HFFc6 (cell line): ENCODE measurements around the gene ASTN2. TPM values are rescaled to one million over a fixed set of nuclear protein-coding genes. Genes with fewer than 3 reads are reported as not detected.

Source experiments
- DNase-seq: peaks from one replicate; pipeline ENCODE4 v3.0.0-alpha.2; 2018
- H3K27ac Mint-ChIP-seq: 2 replicates; pipeline ENCODE4 v1.8.0; 2020; ENCODE audit warnings: mild to moderate bottlenecking, mixed read lengths
- H3K27me3 Mint-ChIP-seq: 2 replicates; pipeline ENCODE4 v1.8.0; 2021; ENCODE audit warnings: mild to moderate bottlenecking, moderate library complexity, mixed read lengths; ENCODE audit not compliant: insufficient read depth
- H3K36me3 Mint-ChIP-seq: 2 replicates; pipeline ENCODE4 v1.8.0; 2021; ENCODE audit warnings: low read depth, mixed read lengths
- H3K4me1 Mint-ChIP-seq: 2 replicates; pipeline ENCODE4 v1.8.0; 2020; ENCODE audit warnings: low read depth, mixed read lengths
- H3K4me3 Mint-ChIP-seq: 2 replicates; pipeline ENCODE4 v1.8.0; 2020; ENCODE audit warnings: mild to moderate bottlenecking, moderate library complexity, mixed read lengths
- H3K9me3 Mint-ChIP-seq: 2 replicates; pipeline ENCODE4 v1.8.0; 2020; ENCODE audit warnings: mild to moderate bottlenecking, mixed read lengths
- total RNA-seq, 6 experiments: library from RNA; stranded (reverse); fragmentation: NEBNext Ultra II Directional; extraction: Animal tissue kit (Norgen Biotek cat#: 25700); gene quantifications; 2 replicates in 1 of 6; 3 replicates in 5 of 6; pipeline ENCODE4 v1.2.3, GENCODE V29; 2021
- TF ChIP-seq, protein P1 (sequence below): fragments of 200-600 bp; sonication (generic); IDR thresholded peaks from 2 replicates; pipeline ENCODE4 v1.5.0; 2021; ENCODE audit warnings: antibody characterized with exemption, mild to moderate bottlenecking

ASTN2 gene
- total RNA-seq, 6 experiments from 2014 or later: 7.3 to 9.7 (median 8.3) TPM

- DNase-seq: no peak
Observed at GRCh38 chr9:116467740-116468351, 947.0 kb downstream of the ASTN2 start.

DNA sequence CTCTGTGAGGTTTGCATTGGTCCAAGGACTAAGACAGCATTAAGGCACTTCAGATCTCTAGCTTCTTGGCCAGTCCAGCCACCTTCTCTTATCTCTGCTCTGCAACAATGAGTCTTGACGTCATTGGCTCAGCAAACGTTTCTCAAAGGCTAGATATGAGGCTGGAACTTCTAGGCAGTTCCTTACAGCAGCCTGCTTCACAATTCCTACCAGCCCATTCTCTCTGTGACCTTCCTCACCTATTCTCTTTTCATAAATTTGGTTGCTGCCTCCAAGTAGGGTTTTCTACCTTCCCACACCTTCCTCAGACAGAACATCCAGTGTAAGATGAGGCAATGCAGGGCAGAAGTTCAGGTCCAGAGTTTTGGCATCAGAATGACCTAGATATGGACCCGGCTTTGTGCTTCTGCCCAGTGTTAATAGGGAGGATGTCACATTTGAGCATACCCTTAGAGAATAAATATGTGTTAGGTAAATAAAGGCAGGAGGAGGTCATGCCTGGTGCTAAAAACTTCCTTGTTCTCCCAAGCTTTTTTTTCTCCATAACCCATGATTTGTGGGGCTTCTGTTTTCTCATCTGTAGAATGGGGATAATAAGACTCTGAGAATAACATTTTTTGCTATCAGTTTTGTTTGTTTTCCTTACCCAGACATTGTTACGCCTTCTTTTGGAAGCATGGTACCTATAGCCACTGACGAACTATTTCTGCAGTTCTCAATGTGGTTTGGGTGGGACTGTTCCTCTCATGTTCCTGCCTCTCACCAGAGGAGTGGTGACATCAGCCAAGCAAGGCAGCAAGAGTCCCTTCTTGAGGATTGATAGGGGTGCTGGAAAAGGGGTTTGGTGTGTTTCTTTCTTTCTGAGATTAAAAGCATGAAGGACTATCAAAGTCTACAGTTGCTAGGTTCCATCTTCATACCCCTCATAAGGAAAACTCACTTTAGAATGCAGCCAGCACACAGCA lies 948.3 kb downstream of the ASTN2 start:
- no peaks in the 10 kb centered on the region for H3K36me3 Mint-ChIP-seq
- no peaks in the 10 kb centered on the region for H3K27me3 Mint-ChIP-seq
- no peak for DNase-seq
- H3K4me3 Mint-ChIP-seq: no peak overlapping the region
- H3K9me3 Mint-ChIP-seq: no peaks in the 10 kb centered on the region
- TF ChIP-seq, protein P1, sequence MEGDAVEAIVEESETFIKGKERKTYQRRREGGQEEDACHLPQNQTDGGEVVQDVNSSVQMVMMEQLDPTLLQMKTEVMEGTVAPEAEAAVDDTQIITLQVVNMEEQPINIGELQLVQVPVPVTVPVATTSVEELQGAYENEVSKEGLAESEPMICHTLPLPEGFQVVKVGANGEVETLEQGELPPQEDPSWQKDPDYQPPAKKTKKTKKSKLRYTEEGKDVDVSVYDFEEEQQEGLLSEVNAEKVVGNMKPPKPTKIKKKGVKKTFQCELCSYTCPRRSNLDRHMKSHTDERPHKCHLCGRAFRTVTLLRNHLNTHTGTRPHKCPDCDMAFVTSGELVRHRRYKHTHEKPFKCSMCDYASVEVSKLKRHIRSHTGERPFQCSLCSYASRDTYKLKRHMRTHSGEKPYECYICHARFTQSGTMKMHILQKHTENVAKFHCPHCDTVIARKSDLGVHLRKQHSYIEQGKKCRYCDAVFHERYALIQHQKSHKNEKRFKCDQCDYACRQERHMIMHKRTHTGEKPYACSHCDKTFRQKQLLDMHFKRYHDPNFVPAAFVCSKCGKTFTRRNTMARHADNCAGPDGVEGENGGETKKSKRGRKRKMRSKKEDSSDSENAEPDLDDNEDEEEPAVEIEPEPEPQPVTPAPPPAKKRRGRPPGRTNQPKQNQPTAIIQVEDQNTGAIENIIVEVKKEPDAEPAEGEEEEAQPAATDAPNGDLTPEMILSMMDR: no peak
- H3K27ac Mint-ChIP-seq: no peak overlapping the region
- peaks cover 8% of the 10 kb centered on the region; the same call in 1 of the 2 replicates for H3K4me1 Mint-ChIP-seq

More at GRCh38 chr9:116467740-116468351, 947.0 kb downstream of the ASTN2 start:
- TF ChIP-seq, protein P1: no peak
- no peaks in the 10 kb centered on the region for H3K27me3 Mint-ChIP-seq
- H3K4me1 Mint-ChIP-seq: peaks cover 15% of the 10 kb centered on the region; the same call in 1 of the 2 replicates
- no peak overlapping the region for H3K27ac Mint-ChIP-seq
- no peak overlapping the region for H3K4me3 Mint-ChIP-seq
- no peaks in the 10 kb centered on the region for H3K36me3 Mint-ChIP-seq
- H3K9me3 Mint-ChIP-seq: no peaks in the 10 kb centered on the region

- TF ChIP-seq, protein P1: no peak
- no peaks in the 10 kb centered on the region for H3K36me3 Mint-ChIP-seq
- no peak for DNase-seq
- no peak overlapping the region for H3K4me3 Mint-ChIP-seq
- no peaks in the 10 kb centered on the region for H3K9me3 Mint-ChIP-seq
- no peak overlapping the region for H3K27ac Mint-ChIP-seq
- H3K27me3 Mint-ChIP-seq: no peaks in the 10 kb centered on the region
- H3K4me1 Mint-ChIP-seq: no peaks in the 10 kb centered on the region
Observed at GRCh38 chr9:116465576-116466270, 949.1 kb downstream of the ASTN2 start.

GRCh38 chr9:116464987-116465571 lies 949.8 kb downstream of the ASTN2 start:
- DNase-seq: no peak
- Mint-ChIP-seq H3K27ac (no peak overlapping the region), H3K36me3 (no peaks in the 10 kb centered on the region), H3K27me3 (no peaks in the 10 kb centered on the region), H3K4me3 (no peak overlapping the region), H3K4me1 (no peaks in the 10 kb centered on the region), H3K9me3 (no peaks in the 10 kb centered on the region)
- TF ChIP-seq, protein P1: no peak

DNA sequence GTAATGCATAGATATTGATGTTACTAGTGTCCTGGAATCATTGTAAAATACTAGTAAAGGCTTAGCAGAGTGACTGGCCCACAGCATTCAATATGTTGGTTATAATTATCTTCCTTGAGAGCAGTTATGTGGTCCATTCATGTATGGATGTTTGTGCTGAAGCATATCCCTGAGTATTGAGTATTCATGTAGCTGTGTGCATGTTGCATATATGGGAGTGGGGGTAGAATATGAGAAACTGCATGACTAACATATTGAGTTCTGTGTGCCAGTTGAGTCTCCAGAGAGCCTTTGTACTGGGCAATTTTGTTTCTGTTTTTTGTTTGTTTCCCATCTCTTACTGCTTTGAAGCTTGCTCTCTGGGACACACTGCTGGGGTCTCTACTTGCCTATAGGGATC lies 950.4 kb downstream of the ASTN2 start:
- no peak overlapping the region for H3K4me3 Mint-ChIP-seq
- no peak overlapping the region for H3K27ac Mint-ChIP-seq
- no peaks in the 10 kb centered on the region for H3K4me1 Mint-ChIP-seq
- no peaks in the 10 kb centered on the region for H3K36me3 Mint-ChIP-seq
- no peak for DNase-seq
- no peaks in the 10 kb centered on the region for H3K9me3 Mint-ChIP-seq
- H3K27me3 Mint-ChIP-seq: no peaks in the 10 kb centered on the region
- TF ChIP-seq, protein P1: no peak
